Gastroesophageal sphincter (tissue), 4 donors: Measurements from ENCODE around the gene LNX2. TPM values are rescaled to one million over a fixed set of nuclear protein-coding genes. Genes with fewer than 3 reads are reported as not detected.

Experiments
- ATAC-seq: fragments of 150-250 bp; one replicate; pipeline ENCODE4 v1.9.1; 2016; ENCODE audit warnings: mild to moderate bottlenecking, moderate library complexity
- H3K27ac ChIP-seq, 4 donors: fragments of 200-600 bp; sonication (generic) in 3 of 4; 1 replicate in 3 of 4; 2 replicates in 1 of 4; pipeline ENCODE4 v1.5.1; 2016 to 2019
- H3K27me3 ChIP-seq: fragments of 200-600 bp; sonication (generic); one replicate; pipeline ENCODE4 v1.5.1; 2019
- H3K36me3 ChIP-seq, 2 donors: fragments of 200-600 bp; sonication (generic); one replicate each; pipeline ENCODE4 v1.5.1; 2019; ENCODE audit warnings: control low read depth in 1 of 2
- H3K4me1 ChIP-seq, 3 donors: fragments of 200-600 bp; sonication (generic); 1 replicate in 2 of 3; 2 replicates in 1 of 3; pipeline ENCODE4 v1.5.1; 2016 to 2019; ENCODE audit warnings: control low read depth in 2 of 3
- H3K4me3 ChIP-seq, 2 donors: fragments of 200-600 bp; sonication (generic); one replicate each; pipeline ENCODE4 v1.5.1; 2019; ENCODE audit warnings: mild to moderate bottlenecking in 1 of 2, moderate library complexity in 1 of 2
- H3K9me3 ChIP-seq, 3 donors: fragments of 200-600 bp; sonication (generic); one replicate each; pipeline ENCODE4 v1.5.1; 2017 to 2019; ENCODE audit warnings: control low read depth in 2 of 3
- EP300 ChIP-seq: sonication (generic); formaldehyde crosslinking; IDR thresholded peaks from one replicate; pipeline ENCODE4 v1.6.1; 2017; ENCODE audit warnings: antibody characterized with exemption, mild to moderate bottlenecking
- POLR2A ChIP-seq, 2 donors: fragments of 450-650 bp; IDR thresholded peaks; one replicate each; pipeline ENCODE4 v1.6.1; 2017; ENCODE audit warnings: antibody characterized with exemption in 2 of 2, mild to moderate bottlenecking in 2 of 2, moderate library complexity in 1 of 2
- POLR2AphosphoS5 ChIP-seq: sonication (generic); formaldehyde crosslinking; IDR thresholded peaks from one replicate; pipeline ENCODE4 v1.6.1; 2017; ENCODE audit warnings: antibody characterized with exemption
- WGBS, 2 donors: methylation state at CpG; one replicate each; pipeline ENCODE4 v1.1.5; 2018; ENCODE audit warnings: low coverage in 1 of 2; 5-methylcytosine and 5-hydroxymethylcytosine counted together
- total RNA-seq, 4 donors: library from RNA; depleted of rRNA; stranded (reverse); fragments of >200 nt; gene quantifications; one replicate each; pipeline ENCODE4 v1.1.0, GENCODE V29; 2016
- TF ChIP-seq, protein P1 (sequence below), 4 experiments: fragments of 200-600 bp in 2 of 4; fragments of 450-650 bp in 2 of 4; sonication (generic) in 1 of 4; IDR thresholded peaks; one replicate each; pipeline ENCODE4 v1.5.1; 2017 to 2019; ENCODE audit warnings: antibody characterized with exemption in 4 of 4, mild to moderate bottlenecking in 2 of 4, moderate library complexity in 2 of 4

The LNX2 gene
- total RNA-seq, 4 donors from 2014 or later = 10.6 to 16.0 (median 14.0) TPM

DNA sequence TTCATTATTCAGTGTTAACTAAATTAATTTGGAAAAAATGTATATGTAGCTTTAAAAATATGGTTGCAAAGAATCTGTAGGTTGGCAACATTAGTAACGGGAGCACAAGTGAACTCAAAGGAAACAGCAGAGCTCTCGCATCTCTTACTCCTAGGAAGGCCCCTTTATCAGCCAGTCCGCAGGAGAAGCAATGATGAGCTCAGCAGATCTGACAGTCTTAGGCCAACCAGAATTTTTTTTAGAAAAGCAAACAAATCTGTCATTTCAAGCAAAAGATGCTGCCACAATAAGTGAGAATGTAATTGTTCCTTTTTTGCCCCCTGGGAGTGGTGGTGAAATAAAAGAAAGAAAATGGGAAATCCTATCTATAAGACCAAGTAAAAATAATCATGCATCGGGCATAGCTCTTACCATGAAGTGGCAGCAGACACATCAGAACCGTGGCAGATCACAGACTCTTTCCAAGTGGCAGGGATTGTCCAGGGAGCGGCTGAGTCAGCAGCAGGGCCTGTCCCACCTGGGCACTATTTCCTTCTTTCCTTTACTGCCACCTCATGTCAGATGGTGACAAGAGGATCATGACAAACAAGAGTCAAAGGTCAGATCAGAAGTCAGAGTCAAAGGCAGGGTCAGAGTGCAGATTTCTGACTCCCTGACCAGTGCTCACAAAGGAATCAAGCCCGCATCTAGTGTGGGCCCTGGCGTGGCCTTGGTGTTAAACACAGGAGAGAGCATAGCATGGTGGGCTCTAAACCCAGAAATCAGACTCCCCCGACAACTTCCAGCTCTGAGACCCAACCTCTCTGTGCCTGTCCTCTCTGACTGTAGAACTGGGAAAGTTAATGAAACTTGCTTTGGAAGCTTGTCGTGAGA, 86.0 kb downstream of the LNX2 start:
- ATAC-seq = no peak
- Histone ChIP-seq H3K4me1 (no peaks in the 10 kb centered on the region), H3K9me3 (no peaks in the 10 kb centered on the region), H3K27ac (no peak overlapping the region), H3K4me3 (no peak overlapping the region), H3K27me3 (no peaks in the 10 kb centered on the region), H3K36me3 (no peaks in the 10 kb centered on the region)
- 75 to 81% methylated on average over 7 of the region's 10 CpGs for WGBS, 2 donors
- no peak for TF ChIP-seq EP300
- TF ChIP-seq, protein P1, sequence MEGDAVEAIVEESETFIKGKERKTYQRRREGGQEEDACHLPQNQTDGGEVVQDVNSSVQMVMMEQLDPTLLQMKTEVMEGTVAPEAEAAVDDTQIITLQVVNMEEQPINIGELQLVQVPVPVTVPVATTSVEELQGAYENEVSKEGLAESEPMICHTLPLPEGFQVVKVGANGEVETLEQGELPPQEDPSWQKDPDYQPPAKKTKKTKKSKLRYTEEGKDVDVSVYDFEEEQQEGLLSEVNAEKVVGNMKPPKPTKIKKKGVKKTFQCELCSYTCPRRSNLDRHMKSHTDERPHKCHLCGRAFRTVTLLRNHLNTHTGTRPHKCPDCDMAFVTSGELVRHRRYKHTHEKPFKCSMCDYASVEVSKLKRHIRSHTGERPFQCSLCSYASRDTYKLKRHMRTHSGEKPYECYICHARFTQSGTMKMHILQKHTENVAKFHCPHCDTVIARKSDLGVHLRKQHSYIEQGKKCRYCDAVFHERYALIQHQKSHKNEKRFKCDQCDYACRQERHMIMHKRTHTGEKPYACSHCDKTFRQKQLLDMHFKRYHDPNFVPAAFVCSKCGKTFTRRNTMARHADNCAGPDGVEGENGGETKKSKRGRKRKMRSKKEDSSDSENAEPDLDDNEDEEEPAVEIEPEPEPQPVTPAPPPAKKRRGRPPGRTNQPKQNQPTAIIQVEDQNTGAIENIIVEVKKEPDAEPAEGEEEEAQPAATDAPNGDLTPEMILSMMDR (IDR thresholded peaks at IDR 0.05) = no peak

DNA sequence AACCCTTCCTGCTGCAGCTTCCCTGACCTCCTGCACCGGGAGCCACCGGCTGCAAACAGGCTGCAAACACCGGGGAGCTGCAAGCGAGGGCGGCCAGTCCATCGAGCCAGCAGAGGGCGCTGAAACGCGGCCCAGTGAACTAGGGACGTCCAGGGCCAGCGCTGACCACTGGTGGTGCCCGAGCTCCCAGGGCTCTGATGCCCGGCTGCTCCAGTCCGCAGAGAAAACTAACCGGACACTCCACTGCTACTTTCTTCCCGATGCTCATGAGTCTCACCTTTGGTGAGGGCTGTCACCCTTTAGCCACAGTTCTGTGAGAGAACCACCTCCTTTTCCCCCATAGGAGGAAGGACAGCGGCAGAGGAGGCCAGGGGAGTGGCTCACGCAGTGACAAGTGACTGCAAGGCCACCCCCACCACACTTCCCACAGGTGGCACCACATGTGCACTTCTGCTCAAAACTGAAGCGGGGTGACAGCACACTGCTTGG, 87.1 kb downstream of the LNX2 start:
- no peaks in the 10 kb centered on the region for H3K36me3 ChIP-seq
- WGBS, 2 donors = 0% methylated on average over 6 of the region's 19 CpGs; no CpG with 5 or more reads in 1 of the 2 donors
- no peaks in the 10 kb centered on the region for H3K9me3 ChIP-seq
- H3K4me1 ChIP-seq = no peaks in the 10 kb centered on the region
- TF ChIP-seq, protein P1 (IDR thresholded peaks at IDR 0.05) = peak; percentile 55 to 96 (median 84)
- TF ChIP-seq EP300 = no peak
- H3K27ac ChIP-seq = no peak overlapping the region
- ATAC-seq = peak; percentile 89
- H3K27me3 ChIP-seq = peaks cover 6% of the 10 kb centered on the region
- H3K4me3 ChIP-seq = no peak overlapping the region

DNA sequence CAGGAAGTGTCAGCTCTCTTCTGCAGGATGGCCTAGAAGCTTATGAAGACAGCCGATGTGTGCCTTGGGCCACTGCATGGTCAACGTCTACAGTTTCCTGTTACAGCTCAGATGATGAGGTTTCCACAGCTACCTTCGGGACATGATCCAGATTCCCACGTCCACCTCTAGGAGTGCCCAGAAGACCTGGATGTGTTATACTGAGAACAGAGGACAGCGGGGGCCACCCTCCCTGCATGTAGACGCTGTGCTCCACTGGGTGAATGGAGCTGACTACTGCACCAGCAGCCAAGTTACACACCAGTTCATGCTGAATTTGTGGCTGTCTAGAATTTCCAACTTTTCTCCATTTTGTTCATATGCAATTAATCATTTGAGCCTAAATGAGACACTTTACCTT, 91.4 kb downstream of the LNX2 start:
- Histone ChIP-seq H3K36me3 (no peaks in the 10 kb centered on the region), H3K27ac (no peak overlapping the region), H3K27me3 (peaks cover 19% of the 10 kb centered on the region), H3K4me1 (no peaks in the 10 kb centered on the region), H3K4me3 (no peak overlapping the region), H3K9me3 (no peaks in the 10 kb centered on the region)
- 93 to 96% methylated on average over 2 to 3 of the region's 6 CpGs for WGBS, 2 donors
- no peak for ATAC-seq
- TF ChIP-seq EP300 (no peak), POLR2AphosphoS5 (no peak), POLR2A (IDR thresholded peaks at IDR 0.05) (no peak)
- TF ChIP-seq, protein P1 (IDR thresholded peaks at IDR 0.05) = no peak

DNA sequence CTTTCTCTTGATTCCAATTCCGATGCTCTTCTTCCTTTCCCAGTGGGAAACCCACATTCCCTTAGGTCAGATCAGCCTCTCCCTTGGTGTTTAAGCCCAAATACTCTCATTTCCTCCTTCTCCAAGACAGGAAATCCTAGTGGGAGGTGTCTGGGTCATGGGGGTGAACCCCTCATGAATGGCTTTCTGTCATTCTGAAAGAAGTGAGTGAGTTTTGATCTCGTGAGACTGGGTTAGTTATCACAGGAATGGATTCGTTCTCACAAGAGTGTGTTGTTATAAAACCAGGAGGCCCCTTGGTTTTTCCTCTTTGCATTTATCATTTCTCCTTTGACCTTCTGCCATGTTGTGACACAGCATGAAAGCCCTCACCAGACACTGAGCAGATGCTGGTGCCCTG, 93.8 kb downstream of the LNX2 start:
- H3K27ac ChIP-seq = no peak overlapping the region
- no peak overlapping the region for H3K4me3 ChIP-seq
- peaks cover 19% of the 10 kb centered on the region for H3K27me3 ChIP-seq
- WGBS, 2 donors = 20 to 34% methylated on average over 1 to 3 of the region's 3 CpGs
- no peak for ATAC-seq
- H3K9me3 ChIP-seq = no peaks in the 10 kb centered on the region
- TF ChIP-seq POLR2AphosphoS5 = no peak
- TF ChIP-seq, protein P1 (IDR thresholded peaks at IDR 0.05) = no peak
- TF ChIP-seq EP300 = no peak
- no peak for TF ChIP-seq POLR2A (IDR thresholded peaks at IDR 0.05)
- H3K36me3 ChIP-seq = no peaks in the 10 kb centered on the region
- no peaks in the 10 kb centered on the region for H3K4me1 ChIP-seq
